Measurements from ENCODE around the gene MROH7.

Gene MROH7

GRCh38 chr1:54744696-54745095 is 103.1 kb downstream of the MROH7 start:
- DNase-seq = no peak

- DNase-seq = no peak
Observed at GRCh38 chr1:54745274-54745673, 103.7 kb downstream of the MROH7 start.

- no peak for DNase-seq
Observed at GRCh38 chr1:54745864-54746263, 104.3 kb downstream of the MROH7 start.

- no peak for DNase-seq
Observed at GRCh38 chr1:54748094-54748835, 106.7 kb downstream of the MROH7 start.

GRCh38 chr1:54750596-54750995 is 109.0 kb downstream of the MROH7 start:
- DNase-seq = no peak

- DNase-seq = no peak
Observed at GRCh38 chr1:54751426-54751825, 109.8 kb downstream of the MROH7 start.

- no peak for DNase-seq
Observed at GRCh38 chr1:54754045-54754444, 112.5 kb downstream of the MROH7 start.

GRCh38 chr1:54754486-54755285 is 113.1 kb downstream of the MROH7 start:
- no peak for DNase-seq

GRCh38 chr1:54757833-54758232 is 116.2 kb downstream of the MROH7 start:
- DNase-seq = no peak

- no peak for DNase-seq
Observed at GRCh38 chr1:54758678-54759348, 117.2 kb downstream of the MROH7 start.
